ENCODE measurements around the gene ZNF518A.

DNA sequence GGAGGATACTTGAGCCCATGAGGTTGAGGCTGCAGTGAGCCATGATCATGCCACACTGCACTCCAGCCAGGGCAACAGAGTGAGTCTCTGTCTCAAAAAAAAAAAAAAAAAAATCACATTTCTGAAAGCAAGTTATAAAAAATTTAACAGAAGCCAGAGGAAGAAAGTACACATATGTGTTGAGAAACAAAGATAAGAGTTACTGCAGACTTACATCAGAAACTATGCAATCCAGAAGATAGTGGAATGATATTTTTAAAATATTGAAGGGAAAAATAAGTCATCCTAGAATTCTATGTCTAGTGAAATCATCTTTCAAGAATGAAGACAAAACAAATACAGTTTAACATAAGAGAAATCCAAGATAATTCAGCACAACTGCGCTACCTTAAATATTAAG lies 46.9 kb downstream of the ZNF518A start:
- TF ChIP-seq, protein P1, sequence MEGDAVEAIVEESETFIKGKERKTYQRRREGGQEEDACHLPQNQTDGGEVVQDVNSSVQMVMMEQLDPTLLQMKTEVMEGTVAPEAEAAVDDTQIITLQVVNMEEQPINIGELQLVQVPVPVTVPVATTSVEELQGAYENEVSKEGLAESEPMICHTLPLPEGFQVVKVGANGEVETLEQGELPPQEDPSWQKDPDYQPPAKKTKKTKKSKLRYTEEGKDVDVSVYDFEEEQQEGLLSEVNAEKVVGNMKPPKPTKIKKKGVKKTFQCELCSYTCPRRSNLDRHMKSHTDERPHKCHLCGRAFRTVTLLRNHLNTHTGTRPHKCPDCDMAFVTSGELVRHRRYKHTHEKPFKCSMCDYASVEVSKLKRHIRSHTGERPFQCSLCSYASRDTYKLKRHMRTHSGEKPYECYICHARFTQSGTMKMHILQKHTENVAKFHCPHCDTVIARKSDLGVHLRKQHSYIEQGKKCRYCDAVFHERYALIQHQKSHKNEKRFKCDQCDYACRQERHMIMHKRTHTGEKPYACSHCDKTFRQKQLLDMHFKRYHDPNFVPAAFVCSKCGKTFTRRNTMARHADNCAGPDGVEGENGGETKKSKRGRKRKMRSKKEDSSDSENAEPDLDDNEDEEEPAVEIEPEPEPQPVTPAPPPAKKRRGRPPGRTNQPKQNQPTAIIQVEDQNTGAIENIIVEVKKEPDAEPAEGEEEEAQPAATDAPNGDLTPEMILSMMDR (IDR thresholded peaks at IDR 0.05; ENCODE audit: low read depth, low read length, poor library complexity, severe bottlenecking): no peak
- TF ChIP-seq EZH2phosphoT487 (IDR thresholded peaks at IDR 0.05; ENCODE audit: borderline replicate concordance, low read length): no peak
